Measurements from ENCODE around the gene BRD7.

BRD7 gene

GRCh38 chr16:50271148-50272041 is 97.4 kb downstream of the BRD7 start:
- no peak for DNase-seq

- no peak for DNase-seq
Measured at GRCh38 chr16:50270510-50271147, 98.2 kb downstream of the BRD7 start.

- no peak for DNase-seq
Measured at GRCh38 chr16:50269769-50270509, 98.8 kb downstream of the BRD7 start.

- DNase-seq = no peak
Measured at GRCh38 chr16:50269061-50269705, 99.6 kb downstream of the BRD7 start.

- no peak for DNase-seq
Measured at GRCh38 chr16:50268352-50268751, 100.4 kb downstream of the BRD7 start.

GRCh38 chr16:50267651-50268050 is 101.1 kb downstream of the BRD7 start:
- no peak for DNase-seq

- DNase-seq = no peak
Measured at GRCh38 chr16:50267151-50267631, 101.6 kb downstream of the BRD7 start.

GRCh38 chr16:50266337-50267091 is 102.3 kb downstream of the BRD7 start, which contains the start of gene ADCY7:
Gene ADCY7, plus strand, starts transcription at chr16:50266551. Its CDS starts 21,629 bp downstream, at chr16:50288180.
- peak; percentile 27 for DNase-seq
